ENCODE results near the gene WASF3. TPM values are rescaled to one million over a fixed set of nuclear protein-coding genes. Genes with fewer than 3 reads are reported as not detected.

WASF3 gene
- total RNA-seq, 1 donor from 2014 or later: 25.8 TPM

DNA sequence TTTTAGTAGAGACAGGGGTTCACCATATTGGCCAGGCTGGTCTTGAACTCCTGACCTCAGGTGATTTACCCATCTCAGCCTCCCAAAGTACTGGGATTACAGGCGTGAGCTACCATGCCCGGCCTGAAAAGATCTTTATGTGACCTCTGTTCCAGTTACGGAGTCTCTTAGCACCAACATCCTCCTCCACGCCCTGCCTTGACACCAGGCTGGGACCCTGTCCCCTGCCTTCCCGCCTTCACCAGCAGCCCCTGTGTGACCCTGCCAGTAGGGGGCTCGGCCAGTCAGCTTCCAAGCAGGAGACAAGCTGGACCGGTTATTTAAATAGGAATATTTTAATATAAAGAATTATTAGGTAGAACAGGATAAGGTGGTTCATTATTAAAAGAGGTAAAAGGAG lies 148.9 kb downstream of the WASF3 start:
- Mint-ChIP-seq H3K27ac (ENCODE audit: unreplicated experiment) (no peak overlapping the region), H3K9me3 (ENCODE audit: unreplicated experiment) (no peaks in the 10 kb centered on the region), H3K27me3 (ENCODE audit: low read depth, unreplicated experiment) (peaks cover 14% of the 10 kb centered on the region), H3K4me1 (ENCODE audit: low read depth, unreplicated experiment) (no peaks in the 10 kb centered on the region), H3K4me3 (ENCODE audit: unreplicated experiment) (no peak overlapping the region), H3K36me3 (ENCODE audit: low read depth, unreplicated experiment) (no peaks in the 10 kb centered on the region)
- Histone ChIP-seq H3K9ac (ENCODE audit: low read length) (no peak overlapping the region), H3K4me3 (ENCODE audit: insufficient read depth, low read depth, low read length) (no peak overlapping the region), H3K4me2 (ENCODE audit: low read length) (no peak overlapping the region), H3K36me3 (ENCODE audit: insufficient read depth, low read length) (no peaks in the 10 kb centered on the region), H3K4me1 (ENCODE audit: insufficient read depth, low read length) (no peaks in the 10 kb centered on the region), H3K27ac (ENCODE audit: low read depth, low read length) (no peak overlapping the region), H2AFZ (ENCODE audit: low read depth, low read length) (no peak overlapping the region), H3K27me3 (ENCODE audit: insufficient read depth, low read length) (no peaks in the 10 kb centered on the region), H3K9me3 (ENCODE audit: insufficient read depth, low read depth, low read length) (no peaks in the 10 kb centered on the region), H4K20me1 (ENCODE audit: insufficient read depth, low read length) (no peaks in the 10 kb centered on the region), H3K79me2 (ENCODE audit: insufficient read depth, low read length) (no peaks in the 10 kb centered on the region)
- no peak for FAIRE-seq
- DNase-seq (ENCODE audit: low read depth): no peak
- TF ChIP-seq EZH2 (IDR thresholded peaks at IDR 0.05; ENCODE audit: insufficient read depth, low read length): no peak

DNA sequence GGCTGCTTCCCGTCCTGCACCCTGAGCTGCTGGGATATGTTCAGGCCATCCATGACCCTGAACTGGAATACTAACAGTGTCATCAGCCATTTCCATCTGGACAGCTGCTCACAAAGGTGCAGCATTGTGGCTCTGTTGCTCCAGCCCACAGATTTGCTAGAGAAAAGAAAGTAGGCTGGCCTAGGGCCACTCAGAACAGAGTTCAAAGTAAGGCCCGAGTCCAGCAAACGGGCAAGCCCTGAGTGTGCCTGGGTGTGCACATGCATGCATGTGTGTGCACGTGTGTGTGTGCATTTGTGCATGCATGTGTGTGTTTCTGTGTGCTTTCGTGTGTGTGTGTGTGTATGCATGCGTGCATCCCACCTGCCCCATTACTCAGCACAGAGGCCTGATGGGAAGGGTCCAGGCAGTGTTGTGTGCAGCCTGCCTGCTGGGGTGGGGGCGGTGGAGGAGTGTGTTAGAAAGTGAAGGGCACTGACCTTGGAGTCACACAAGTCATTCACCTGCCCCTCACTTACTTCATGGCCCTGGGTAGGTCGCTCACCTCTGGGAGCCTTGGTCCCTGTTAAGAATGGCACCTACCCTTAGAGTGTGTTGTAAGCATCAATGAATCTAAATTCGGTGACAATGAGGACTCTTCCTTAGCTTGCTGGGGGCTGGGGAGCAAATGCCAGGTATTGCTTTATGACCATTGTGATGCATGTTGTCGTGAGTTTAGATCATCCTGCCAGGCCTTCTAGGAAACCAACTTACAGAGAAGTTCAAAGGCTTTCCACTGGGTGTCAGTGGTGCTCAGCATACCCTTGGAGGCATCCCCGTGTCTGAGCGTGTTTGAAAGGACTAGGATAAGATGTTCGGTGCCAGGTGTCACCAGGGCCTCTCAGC lies 149.9 kb downstream of the WASF3 start:
- no peak overlapping the region for H3K4me3 Mint-ChIP-seq (ENCODE audit: unreplicated experiment)
- no peak overlapping the region for H3K27ac ChIP-seq (ENCODE audit: low read depth, low read length)
- no peak overlapping the region for H3K27ac Mint-ChIP-seq (ENCODE audit: unreplicated experiment)
- peak; percentile 16 for DNase-seq (ENCODE audit: low read depth)
- no peaks in the 10 kb centered on the region for H3K79me2 ChIP-seq (ENCODE audit: insufficient read depth, low read length)
- H3K4me1 ChIP-seq (ENCODE audit: insufficient read depth, low read length): no peaks in the 10 kb centered on the region
- H3K27me3 ChIP-seq (ENCODE audit: insufficient read depth, low read length): no peaks in the 10 kb centered on the region
- H3K9me3 ChIP-seq (ENCODE audit: insufficient read depth, low read depth, low read length): no peaks in the 10 kb centered on the region
- TF ChIP-seq EZH2 (IDR thresholded peaks at IDR 0.05; ENCODE audit: insufficient read depth, low read length): no peak
- TF ChIP-seq, protein P1, sequence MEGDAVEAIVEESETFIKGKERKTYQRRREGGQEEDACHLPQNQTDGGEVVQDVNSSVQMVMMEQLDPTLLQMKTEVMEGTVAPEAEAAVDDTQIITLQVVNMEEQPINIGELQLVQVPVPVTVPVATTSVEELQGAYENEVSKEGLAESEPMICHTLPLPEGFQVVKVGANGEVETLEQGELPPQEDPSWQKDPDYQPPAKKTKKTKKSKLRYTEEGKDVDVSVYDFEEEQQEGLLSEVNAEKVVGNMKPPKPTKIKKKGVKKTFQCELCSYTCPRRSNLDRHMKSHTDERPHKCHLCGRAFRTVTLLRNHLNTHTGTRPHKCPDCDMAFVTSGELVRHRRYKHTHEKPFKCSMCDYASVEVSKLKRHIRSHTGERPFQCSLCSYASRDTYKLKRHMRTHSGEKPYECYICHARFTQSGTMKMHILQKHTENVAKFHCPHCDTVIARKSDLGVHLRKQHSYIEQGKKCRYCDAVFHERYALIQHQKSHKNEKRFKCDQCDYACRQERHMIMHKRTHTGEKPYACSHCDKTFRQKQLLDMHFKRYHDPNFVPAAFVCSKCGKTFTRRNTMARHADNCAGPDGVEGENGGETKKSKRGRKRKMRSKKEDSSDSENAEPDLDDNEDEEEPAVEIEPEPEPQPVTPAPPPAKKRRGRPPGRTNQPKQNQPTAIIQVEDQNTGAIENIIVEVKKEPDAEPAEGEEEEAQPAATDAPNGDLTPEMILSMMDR (IDR thresholded peaks at IDR 0.05; ENCODE audit: insufficient read depth, low read depth, low read length): peak; percentile 47
- H3K9ac ChIP-seq (ENCODE audit: low read length): no peak overlapping the region
- no peaks in the 10 kb centered on the region for H4K20me1 ChIP-seq (ENCODE audit: insufficient read depth, low read length)
- no peaks in the 10 kb centered on the region for H3K4me1 Mint-ChIP-seq (ENCODE audit: low read depth, unreplicated experiment)
- H3K36me3 Mint-ChIP-seq (ENCODE audit: low read depth, unreplicated experiment): no peaks in the 10 kb centered on the region
- H3K36me3 ChIP-seq (ENCODE audit: insufficient read depth, low read length): no peaks in the 10 kb centered on the region
- peak; percentile 47 for FAIRE-seq
- H2AFZ ChIP-seq (ENCODE audit: low read depth, low read length): no peak overlapping the region
- H3K9me3 Mint-ChIP-seq (ENCODE audit: unreplicated experiment): no peaks in the 10 kb centered on the region
- no peak overlapping the region for H3K4me3 ChIP-seq (ENCODE audit: insufficient read depth, low read depth, low read length)
- peaks cover 14% of the 10 kb centered on the region for H3K27me3 Mint-ChIP-seq (ENCODE audit: low read depth, unreplicated experiment)
- no peak overlapping the region for H3K4me2 ChIP-seq (ENCODE audit: low read length)

DNA sequence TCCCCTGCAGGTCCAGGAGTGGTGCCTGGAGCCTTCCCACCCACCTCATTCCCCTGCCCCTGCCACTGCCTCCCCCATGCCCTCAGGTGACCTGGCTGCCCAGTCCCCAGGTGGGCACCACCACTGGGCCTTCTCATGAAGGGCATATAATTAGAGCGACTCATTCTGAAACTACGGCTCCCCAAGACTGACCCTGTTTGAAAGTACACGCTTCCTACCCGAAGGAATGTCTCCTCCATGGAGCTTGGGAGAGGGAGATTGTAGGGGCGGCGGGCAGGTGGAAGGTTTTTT lies 150.5 kb downstream of the WASF3 start:
- DNase-seq (ENCODE audit: low read depth): no peak
- no peak overlapping the region for H2AFZ ChIP-seq (ENCODE audit: low read depth, low read length)
- no peaks in the 10 kb centered on the region for H3K4me1 ChIP-seq (ENCODE audit: insufficient read depth, low read length)
- no peaks in the 10 kb centered on the region for H3K9me3 Mint-ChIP-seq (ENCODE audit: unreplicated experiment)
- H3K4me1 Mint-ChIP-seq (ENCODE audit: low read depth, unreplicated experiment): no peaks in the 10 kb centered on the region
- no peak overlapping the region for H3K27ac Mint-ChIP-seq (ENCODE audit: unreplicated experiment)
- no peak for TF ChIP-seq EZH2 (IDR thresholded peaks at IDR 0.05; ENCODE audit: insufficient read depth, low read length)
- TF ChIP-seq, protein P1 (IDR thresholded peaks at IDR 0.05; ENCODE audit: insufficient read depth, low read depth, low read length): no peak
- no peaks in the 10 kb centered on the region for H3K36me3 Mint-ChIP-seq (ENCODE audit: low read depth, unreplicated experiment)
- no peak for FAIRE-seq
- H3K4me3 ChIP-seq (ENCODE audit: insufficient read depth, low read depth, low read length): no peak overlapping the region
- H4K20me1 ChIP-seq (ENCODE audit: insufficient read depth, low read length): no peaks in the 10 kb centered on the region
- no peak overlapping the region for H3K4me2 ChIP-seq (ENCODE audit: low read length)
- no peaks in the 10 kb centered on the region for H3K9me3 ChIP-seq (ENCODE audit: insufficient read depth, low read depth, low read length)
- H3K79me2 ChIP-seq (ENCODE audit: insufficient read depth, low read length): no peaks in the 10 kb centered on the region
- H3K27me3 Mint-ChIP-seq (ENCODE audit: low read depth, unreplicated experiment): peaks cover 14% of the 10 kb centered on the region
- H3K27me3 ChIP-seq (ENCODE audit: insufficient read depth, low read length): no peaks in the 10 kb centered on the region
- no peak overlapping the region for H3K9ac ChIP-seq (ENCODE audit: low read length)
- no peaks in the 10 kb centered on the region for H3K36me3 ChIP-seq (ENCODE audit: insufficient read depth, low read length)
- no peak overlapping the region for H3K4me3 Mint-ChIP-seq (ENCODE audit: unreplicated experiment)
- no peak overlapping the region for H3K27ac ChIP-seq (ENCODE audit: low read depth, low read length)
